HG03045 (cell line): Measurements from ENCODE around the gene PTBP1.
A peak's percentile ranks its signal among the peaks of the same experiment; 100 is the strongest.

ENCODE experiments used
- ATAC-seq: cut with Tn5 transposase; IDR thresholded peaks from one replicate; pipeline ENCODE4 v1.9.1; 2021; ENCODE audit warnings: mild to moderate bottlenecking, moderate library complexity; ENCODE audit not compliant: unreplicated experiment

Gene PTBP1

GRCh38 chr19:795691-796581, 1.3 kb upstream of the PTBP1 start:
- ATAC-seq = no peak

DNA sequence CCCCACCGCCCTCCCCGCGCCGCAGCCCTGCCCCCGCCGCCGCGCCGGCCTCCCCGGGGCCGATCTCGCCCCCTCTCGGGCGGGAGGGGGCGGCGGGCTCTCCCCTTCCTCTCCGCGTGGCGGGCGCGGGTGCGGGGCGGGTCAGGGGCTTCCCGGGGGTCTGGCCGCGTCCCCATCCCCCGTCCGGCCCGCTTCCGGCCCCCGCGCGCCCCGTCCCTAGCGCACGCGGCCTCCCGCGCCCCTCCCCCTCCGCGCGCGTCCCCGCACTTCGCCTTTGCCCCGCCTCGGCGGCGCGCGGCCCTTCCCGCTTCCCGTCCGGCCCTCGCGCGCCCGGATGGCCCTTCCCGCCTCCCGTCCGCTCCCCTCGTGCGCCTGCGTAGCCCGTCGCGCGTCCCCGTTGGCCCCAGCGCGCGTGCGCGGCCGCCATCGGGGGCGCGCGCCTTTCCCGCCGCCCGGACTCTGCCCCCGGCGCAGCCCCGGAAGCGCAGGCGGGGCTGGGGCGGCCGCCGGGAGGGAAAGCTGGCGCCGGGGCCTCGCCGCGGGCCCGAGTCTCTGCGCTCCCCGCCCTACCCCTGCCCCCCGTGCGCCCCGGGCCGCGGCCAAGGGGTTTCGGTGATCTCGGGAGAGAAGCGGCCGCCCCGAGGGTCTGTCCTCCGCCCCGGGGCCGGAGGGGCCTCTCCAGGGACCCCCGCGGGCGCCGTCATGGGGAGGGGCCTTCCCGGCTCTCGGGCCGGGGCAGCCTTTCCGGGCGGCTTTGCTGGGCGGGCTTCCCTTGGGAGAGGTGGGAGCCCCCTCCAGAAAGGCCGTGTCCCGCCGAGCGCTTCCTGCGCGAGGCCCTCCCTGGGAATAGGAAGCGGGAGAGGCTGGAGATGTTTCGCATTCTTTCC, 519 bp downstream of the PTBP1 start:
- ATAC-seq = peak; percentile 42

DNA sequence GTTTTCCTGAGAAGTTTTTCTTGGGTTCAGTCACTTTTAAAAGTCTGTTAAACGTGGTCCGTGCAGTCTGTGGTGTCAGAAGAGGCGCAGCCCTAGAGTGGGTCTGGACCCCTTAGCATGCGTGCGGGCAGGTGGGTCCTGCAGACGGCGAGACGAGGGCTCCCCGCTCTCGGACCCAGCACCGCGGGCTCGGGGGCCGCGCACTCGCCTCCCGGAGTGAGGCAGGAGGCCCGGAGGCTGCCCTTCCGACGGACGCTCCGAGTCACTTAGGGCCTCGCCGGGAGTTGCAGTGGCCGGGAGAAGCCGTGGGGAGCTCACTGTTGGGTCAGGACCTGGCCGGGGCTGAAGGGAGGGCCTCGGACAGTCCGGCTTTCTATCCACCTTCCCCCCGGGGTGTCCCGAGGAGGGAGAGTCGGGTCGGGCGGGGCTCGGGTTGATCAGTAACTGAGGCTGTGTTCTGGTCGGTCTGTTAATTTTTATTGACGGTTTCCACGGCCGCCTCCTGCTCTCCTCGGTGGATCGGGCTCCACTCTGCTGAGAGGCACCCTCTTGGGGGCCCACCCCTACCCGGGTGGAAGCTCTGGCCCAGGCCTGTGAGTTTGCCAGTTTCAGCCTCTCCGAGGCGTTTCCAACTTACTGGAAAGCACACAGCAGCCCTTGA, 1.3 kb downstream of the PTBP1 start:
- no peak for ATAC-seq

GRCh38 chr19:799076-799881, 2.0 kb downstream of the PTBP1 start:
- ATAC-seq = no peak

DNA sequence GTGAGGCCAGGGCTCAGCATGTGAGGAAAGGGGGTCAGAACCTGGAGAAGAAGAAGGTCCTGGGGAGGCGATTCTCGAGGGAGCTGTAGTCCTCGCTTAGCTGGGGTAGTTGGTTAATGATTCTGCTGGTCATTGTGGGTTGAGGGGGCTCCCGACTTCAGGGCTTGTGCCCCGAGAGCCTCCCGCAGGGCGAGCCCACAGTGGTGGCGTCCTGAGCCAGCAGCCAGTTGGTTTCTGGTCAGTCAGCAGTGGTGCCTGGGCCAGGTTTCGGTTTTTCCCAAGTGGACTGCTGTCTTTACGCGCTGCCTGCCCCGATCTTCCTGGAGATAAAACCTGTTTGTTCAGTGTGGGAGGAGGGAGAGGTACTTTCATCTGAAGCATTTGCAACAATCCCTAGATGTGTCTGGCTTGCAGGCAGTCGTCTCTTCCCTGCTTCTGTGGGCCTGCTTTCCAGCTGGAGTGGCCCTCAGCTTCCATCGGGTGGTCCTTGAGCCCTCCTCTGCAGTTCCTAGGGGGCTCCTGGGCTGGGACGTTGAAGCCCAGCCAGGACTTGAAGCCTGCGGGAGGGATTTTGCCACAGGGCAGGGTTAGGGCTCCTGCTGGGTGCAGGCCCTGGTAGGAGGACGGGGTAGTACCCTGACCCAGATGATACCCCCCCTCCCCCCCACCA, 3.2 kb downstream of the PTBP1 start:
- ATAC-seq = no peak

GRCh38 chr19:801030-801860, 4.0 kb downstream of the PTBP1 start:
- no peak for ATAC-seq

DNA sequence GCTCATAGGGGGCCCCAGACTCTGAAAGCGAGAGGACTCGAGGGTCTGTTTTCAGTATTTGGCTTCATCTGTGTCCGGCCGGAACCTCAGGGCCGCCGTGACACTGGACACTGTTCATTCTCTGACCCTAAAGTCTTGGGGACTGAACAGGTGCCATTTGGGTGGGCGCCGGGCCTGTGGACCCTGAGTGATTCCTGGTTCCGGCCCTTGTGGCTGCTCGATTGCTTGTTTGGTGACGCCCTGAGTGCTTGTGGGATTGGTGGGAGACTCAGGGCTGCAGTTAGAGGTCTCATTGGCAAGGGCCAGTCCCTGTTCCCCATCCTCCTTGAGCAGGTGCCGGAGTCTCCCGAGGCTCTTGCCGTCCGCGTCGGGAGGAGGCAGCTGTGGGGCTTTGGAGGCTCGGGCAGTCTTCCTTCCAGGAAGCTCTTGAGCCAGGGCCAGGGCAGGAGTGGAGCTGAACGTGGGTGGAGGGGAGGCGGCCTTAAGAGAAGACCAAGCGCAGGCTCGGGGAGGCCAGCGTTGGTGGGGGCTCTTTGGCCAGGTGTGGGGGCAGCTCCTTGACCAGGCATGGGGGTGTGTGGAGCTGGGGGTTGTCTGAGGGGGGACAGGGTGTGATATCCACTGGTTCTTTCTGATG, 4.7 kb downstream of the PTBP1 start:
- no peak for ATAC-seq

DNA sequence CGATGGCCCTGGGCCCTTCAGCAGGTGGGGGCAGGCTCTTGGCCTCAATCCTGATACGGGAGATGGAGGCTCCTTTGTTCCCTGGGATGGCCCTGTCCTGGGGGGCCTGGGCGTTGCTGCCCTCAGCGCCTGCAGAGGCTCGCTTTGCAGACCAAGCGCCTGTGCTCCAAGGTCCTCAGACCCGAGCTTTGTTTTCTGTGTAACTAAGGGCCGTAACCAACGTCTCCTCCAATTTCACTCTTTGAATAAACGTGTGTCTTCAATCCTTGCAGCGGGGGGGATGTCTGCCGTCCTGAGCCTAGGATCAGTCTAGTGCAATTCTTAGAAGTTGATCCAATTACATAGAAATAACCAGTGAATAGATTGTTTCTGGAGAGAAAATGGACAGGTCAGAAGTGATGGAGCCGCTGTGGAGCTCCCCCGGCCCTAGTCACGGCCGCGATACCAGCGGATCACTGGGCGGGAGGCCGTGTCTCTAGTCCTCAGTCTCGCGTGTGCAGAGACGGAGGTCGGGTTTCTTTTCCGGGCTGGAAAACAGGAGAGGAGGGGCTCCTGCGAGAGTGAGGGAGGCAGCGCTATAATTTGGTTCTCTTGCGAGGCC, 5.3 kb downstream of the PTBP1 start:
- ATAC-seq = no peak

DNA sequence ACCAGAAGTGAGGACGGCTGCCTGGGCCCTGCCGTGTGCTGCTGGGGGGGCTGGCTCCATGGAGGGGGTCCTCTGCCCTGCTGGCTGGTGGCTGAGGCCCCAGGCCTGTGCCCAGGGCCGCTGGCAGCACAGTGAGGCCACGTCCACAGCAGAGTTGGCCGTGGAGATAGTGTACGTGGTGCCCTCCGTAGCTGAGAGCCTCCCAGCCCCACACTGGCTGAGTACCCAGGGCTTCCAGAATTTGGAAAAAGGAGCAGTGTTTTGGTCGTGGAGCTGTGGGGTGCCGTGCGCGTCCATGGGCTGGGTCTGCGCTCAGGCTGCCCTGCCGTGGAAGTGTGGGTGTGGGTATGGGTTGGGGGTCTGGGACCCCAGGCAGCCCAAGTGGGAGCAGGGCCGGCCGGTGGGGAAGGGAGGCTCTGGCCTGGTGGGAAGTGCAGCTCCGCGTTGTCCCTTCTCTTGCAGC, 5.9 kb downstream of the PTBP1 start:
- no peak for ATAC-seq

- ATAC-seq = no peak
Observed at GRCh38 chr19:803686-804418, 6.6 kb downstream of the PTBP1 start.

GRCh38 chr19:804419-805165, 7.3 kb downstream of the PTBP1 start:
- no peak for ATAC-seq

DNA sequence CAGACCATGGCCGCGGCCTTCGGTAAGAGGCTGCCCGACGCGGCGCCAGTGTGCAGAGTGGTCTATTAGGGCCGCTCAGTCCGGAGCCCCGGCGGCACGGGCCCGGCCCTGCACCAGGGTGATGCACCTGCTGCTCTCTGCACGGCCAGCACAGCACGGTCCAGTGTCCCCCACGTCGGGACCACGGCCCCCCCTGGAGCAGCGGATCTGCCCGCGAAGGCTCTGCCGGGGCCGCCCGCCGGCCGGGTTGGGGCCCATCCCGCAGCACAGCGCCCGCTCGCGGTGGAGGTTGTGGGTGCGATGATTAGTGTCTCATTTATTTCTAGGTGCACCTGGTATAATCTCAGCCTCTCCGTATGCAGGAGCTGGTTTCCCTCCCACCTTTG, 7.9 kb downstream of the PTBP1 start:
- ATAC-seq = no peak

- ATAC-seq = no peak
Observed at GRCh38 chr19:805600-806550, 8.6 kb downstream of the PTBP1 start.

DNA sequence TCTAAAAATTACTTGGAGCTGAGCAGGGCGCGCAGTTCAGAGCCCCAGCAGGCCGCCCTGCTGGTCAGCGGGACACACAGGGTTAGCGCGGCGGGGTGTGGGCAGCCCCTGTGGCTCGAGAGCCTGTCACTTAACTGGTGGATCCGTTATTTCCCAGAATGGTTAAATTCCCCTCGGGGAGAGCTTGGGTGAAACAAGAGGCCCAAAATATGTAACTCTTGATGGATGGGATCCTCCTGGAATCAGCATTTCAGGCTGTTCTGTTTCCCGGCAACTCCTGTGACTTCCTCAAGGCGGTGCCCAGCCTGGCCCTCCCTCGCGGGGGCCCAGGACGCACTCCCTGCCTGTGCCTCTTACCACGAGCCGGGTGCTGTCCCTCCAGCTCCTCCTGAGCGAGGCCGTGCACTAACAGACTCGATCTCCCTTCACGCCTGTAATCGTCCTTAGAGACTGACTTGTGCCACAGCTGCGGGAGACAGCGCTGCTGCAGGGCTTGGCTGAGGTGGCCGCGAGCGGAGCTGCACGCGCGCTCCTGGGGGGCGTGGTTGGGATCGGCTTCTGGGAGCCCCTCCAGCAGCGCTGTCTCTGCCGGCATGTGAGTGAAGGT, 9.7 kb downstream of the PTBP1 start:
- ATAC-seq = no peak
